Left ventricle myocardium superior (tissue), 1 donor: ENCODE results near the gene STAP1. TPM values are rescaled to one million over a fixed set of nuclear protein-coding genes. Genes with fewer than 3 reads are reported as not detected.
"Not testable (repeated sequence)": the region's sequence is repeated elsewhere in the genome, so short reads cannot be mapped to it uniquely, and the experiment has no call there.

Experiments used
- ATAC-seq: fragments of 200-7000 bp; cut with Tn5 transposase; one replicate; pipeline ENCODE4 v1.9.1; 2020; ENCODE audit warnings: mild to moderate bottlenecking, moderate library complexity
- DNase-seq: peaks from one replicate; pipeline ENCODE4 v3.0.0-alpha.2; 2020
- intact Hi-C: fragments of 100-400 bp; cut with micrococcal nuclease; formaldehyde crosslinking; loops from one replicate; pipeline ENCODE4 v1.11.0; 2022
- total RNA-seq: library from RNA; stranded (reverse); fragmentation: NEBNext Ultra II Directional; extraction: Animal tissue kit (Norgen Biotek cat#: 25700); gene quantifications from one replicate; pipeline ENCODE4 v1.2.1, GENCODE V29; 2021
- donor health status: DM: no; HTN: yes; CAD: no; lungs with severe emphysema.

The STAP1 gene
- total RNA-seq, 1 donor from 2014 or later = 0.22 TPM

DNA sequence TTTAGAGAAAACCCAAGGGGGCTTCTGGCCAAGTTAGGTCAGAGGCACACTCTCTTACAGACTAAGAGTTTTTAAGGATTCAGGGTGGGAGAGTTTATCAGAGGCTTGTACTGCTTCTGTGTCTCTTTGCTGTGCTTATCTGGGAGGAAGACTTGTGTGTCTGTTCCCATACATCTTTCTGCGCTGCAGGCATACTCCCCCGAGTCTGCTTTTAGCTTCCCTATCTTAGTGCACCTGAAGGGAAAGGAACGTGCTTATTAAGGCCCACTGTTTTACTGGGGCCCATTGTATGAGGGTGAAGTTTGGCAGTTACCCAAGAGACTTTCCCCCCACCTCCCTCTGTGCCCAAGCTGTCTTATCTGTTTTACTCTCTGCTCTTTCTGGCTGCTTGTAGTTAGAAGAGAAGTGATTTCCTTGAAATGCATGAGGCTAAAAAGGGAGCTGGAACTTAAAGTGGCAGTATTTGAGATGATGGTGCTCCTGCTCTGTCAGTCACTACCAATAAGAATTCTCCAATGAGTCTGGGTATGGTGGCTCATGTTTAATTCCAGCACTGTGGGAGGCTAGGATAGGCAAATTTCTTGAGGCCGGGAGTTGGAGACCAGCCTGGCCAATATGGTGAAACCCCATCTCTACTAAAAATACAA is 6.3 kb upstream of the STAP1 start:
- intact Hi-C loops, DNase-seq, ATAC-seq: not testable (repeated sequence)

DNA sequence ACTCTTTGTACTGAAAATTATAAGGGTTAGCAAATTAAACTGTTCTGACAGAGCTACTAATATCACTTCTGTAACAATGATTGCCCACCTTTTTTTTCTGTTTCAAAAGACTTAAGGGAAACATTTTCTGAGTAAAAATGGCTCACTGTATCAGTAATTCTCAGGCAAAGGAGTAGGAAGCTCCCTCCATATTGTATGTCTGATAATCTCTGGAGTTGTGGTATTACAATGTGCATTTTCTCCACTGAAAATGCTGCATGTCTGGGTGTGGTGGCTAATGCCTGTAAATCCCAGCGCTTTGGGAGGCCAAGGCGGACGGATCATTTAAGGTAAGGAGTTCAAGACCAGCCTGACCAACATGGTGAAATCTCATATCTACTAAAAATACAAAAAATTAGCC is 4.4 kb upstream of the STAP1 start:
- DNase-seq (no peak), ATAC-seq (no peak)
- intact Hi-C loops = no loop called here

DNA sequence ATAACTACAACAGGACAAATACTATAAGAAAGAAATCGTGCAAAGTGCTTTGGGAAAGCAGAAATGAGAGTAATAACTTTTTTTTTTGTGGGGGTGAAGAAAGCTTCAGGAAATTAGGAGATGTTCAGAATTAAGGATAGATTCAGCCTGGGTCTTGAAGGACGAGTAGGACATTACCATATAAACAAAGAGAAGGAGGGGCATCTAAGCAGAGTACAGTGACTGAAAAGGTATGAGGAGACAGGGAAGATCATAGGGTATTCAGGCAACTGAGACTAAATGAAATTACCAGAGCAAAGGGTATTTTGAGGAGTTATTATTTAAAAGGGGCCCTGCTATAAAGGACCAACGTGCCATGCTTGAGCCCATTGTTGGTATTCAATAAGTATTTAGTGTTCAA is 3.1 kb upstream of the STAP1 start:
- intact Hi-C loops = no loop called here
- ATAC-seq (no peak), DNase-seq (no peak)

DNA sequence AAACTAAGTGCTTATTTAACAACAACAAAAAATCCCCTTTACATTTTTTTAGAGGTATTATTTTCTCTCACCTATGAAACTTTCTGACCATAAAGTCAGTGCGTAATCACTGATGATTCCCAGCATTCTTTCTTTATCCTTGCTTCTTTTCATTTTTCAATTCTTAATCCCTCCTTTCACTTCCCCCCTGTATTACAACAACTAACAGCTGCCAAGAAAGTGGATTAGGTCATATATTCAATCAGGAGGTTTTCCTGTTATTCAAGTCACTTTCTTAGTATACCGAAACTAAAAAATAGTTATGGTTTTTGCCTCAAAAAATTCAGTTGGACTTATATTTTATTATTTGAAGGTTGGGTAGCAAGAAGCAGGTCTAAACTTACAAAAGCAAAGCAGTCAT is 2.1 kb upstream of the STAP1 start:
- ATAC-seq = no peak
- DNase-seq = no peak
- intact Hi-C loops = no loop called here

DNA sequence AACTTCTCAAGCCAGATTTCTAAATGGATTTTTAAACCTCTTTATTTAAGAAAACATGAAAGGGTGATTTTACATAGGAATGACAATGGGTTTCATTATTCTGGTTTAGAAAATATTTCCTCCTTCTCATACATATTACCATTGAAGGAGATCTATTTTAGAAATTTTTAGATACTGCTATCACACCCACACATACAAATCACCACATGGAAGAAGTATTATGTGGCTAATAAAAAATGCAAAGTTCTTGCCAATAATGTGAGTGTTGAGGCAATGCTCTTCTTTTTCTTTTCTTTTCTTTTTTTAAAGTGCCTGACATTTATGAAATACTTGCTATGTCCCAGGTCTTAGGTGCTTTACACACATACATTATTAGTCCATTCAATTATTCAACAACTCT is 6.8 kb downstream of the STAP1 start:
- no peak for DNase-seq
- intact Hi-C loops = no loop called here
- ATAC-seq = no peak

DNA sequence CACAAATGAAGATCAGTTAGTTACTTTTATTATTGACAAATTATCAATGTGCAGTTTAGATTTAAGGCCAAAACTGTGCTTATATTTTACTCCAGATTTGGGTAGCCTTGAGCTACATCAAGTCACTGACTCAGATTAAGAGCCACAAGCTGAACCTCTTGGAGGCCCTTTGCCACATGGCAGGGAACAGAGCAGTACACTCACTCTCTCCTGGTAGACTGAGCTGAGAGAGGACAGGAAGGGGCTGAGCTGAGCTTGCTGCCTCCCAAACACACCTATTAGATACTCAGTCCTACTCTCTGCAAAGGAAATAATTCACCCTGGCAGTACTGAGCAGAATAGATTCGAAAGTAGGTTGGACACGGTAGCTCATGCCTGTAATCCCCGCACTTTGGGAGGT is 7.8 kb downstream of the STAP1 start:
- intact Hi-C loops = no loop called here
- ATAC-seq = no peak

DNA sequence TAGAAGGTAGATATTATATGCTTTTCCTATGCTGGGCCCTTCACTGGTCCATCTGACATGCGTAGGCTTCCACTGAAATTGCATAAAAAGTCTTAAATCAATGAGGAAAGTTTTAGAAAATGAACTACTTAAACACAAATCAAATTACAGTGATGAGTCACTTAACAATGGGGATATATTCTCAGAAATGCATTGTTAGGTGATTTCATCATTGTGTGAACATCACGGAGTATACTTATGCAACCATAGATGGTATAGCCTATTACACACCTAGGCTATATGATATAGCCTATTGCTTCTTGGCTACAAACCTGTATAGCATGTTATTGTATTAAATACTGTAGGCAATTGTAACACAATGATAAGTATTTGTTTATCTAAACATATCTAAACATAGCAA is 10.3 kb downstream of the STAP1 start:
- intact Hi-C loops = no loop called here
- no peak for ATAC-seq
- DNase-seq = no peak

More for the DNA sequence above, 7.8 kb downstream of the STAP1 start:
- DNase-seq = no peak

DNA sequence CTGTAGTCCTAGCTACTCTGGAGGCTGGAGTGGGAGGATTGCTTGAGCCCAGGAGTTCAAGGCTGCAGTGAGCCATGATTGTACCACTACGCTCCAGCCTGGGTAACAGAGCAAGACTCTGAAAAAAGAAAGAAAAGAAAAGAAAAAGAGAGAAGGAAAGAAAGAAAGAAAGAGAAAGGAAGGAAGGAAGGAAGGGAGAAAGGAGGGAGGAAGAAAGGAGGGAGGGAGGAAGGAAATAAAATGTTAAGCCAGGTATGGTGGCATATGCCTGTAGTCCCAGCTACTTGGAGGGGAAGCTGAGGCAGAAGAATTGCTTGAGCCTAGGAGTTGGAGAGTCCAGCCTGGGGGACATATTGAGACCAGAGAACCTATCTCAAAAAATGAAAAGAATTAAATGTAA is 12.0 kb downstream of the STAP1 start:
- DNase-seq (no peak), ATAC-seq (no peak)
- intact Hi-C loops = no loop called here

DNA sequence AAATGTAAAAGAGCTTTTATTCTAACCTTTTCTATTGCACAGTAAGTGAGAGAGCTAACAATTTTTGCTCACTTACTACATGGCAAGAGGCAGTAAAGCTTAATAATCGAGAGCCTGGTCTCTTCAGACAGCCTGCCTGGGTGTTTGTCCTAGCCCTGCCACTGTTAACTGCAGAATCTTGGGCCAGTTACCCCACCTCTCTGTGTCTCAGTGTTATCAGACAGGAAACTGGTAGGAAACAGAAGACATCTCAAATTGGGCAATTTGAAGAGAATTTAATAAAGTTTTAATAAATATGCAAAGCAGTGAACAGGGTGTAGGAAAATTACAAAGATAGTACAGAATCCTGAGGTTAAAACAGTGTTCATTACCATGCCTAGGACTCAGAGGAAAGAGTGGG is 13.4 kb downstream of the STAP1 start:
- intact Hi-C loops = no loop called here
- no peak for DNase-seq
- no peak for ATAC-seq

DNA sequence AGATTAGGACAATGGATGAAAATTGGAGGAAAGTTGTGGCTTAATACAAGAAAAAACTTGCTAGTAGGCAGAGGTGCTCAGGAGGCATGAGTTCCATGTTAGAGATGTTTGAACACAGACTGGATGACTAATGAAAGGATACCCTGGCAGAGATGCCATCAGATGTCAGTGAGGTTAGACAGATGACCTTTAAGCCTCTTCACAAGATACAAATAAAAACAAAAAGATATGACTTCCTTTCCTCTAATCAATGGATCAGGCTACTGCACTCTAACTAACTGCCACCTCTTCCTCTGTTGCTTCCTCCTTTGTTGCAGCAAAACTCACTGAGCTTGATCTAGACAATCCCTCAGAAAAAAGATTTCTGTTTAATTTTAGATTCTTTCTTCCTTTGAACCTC is 14.7 kb downstream of the STAP1 start:
- DNase-seq (no peak), ATAC-seq (no peak)
- intact Hi-C loops = no loop called here

DNA sequence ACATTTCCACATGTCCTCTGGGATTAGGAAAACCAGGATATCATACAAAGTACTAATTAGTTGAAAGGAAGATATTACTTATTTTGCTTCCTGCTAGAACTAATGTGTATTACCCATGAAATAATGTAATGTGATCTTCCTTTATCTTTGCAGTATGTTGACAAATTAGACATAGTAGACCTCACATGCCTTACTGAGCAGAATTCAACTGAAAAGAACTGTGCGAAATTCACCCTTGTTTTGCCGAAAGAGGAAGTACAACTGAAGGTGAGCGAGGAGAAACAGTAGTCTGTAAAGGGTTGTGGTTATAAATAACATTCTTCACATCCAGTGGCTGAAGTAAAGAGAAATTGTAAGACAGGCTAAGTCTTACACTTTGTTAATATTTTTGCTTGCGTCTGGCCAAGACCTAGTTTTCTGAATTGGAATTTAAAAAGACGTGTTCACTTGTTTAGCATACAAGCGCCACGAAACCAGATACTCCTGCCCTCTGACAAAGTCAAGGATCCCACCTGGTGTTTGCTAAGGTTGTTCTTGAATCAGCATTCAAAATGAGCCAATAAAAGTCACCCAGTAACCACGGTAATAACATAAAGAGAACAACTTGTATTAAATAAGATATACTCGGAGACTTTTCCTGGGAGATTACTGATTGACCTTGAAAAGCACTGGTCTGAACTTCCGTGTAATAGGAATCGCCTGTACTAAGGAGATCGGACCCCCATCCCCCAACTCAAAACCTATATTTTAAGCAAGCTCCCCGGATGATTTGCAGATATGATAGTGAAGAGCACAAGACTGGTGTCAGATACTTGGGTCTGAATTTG is 16.9 kb downstream of the STAP1 start:
- no peak for DNase-seq
- intact Hi-C loops = no loop called here

DNA sequence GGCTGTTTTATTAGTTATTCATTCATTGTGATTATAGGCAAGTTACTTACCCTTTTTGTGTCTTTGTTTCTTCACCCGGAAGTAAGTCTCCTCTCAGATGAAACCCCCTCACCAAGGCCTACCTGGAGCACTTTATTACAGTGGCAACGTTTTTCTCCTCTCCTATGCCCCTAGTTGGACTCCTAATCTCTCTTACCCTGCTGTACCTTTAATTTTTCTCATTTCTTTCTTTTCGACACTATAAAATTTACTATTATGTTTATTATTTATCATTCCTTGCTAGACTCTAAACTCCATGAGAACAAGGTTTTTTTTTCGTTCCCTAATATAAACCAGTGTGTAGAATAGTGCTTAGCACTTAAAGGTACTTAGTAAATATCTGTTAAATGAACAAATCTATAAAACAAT is 17.5 kb downstream of the STAP1 start:
- intact Hi-C loops = no loop called here
- ATAC-seq = no peak
- no peak for DNase-seq

More for the DNA sequence above, 16.9 kb downstream of the STAP1 start:
- ATAC-seq = no peak

DNA sequence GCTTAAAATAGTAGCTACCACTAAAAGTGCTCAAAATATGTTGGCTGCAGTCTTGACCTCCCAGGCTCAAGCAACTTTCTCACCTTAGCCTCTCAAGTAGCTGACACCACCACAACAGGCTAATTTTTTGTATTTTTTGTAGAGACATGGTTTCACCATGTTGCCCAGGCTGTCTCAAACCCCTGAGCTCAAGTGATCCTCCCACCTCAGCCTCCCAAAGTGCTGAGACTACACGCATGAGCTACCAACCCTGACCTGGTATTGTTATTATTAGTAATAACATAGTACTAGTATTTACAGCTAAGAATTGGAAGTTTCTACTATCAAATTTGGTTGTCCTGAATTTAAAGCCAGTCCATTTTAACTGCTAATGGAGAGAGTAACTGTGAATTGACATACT is 18.0 kb downstream of the STAP1 start:
- DNase-seq (no peak), ATAC-seq (no peak)
- intact Hi-C loops = no loop called here

DNA sequence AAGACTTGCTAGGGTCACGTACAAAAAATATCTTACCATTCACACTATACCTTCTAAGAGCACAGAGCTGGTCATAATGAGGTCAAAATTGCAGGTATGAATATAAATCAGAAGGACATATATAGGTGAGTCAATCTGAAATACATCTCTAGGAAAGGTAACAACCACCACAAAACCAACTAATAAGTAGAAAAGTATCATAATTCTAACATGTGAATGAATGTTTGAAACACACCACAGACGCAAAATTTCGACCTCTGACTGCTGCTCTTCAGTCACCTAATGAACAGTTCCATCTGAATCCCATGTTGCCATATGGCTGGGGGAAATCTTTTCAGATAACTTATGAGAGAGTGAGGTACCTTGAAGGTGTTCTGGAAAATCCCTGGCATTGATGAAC is 22.1 kb downstream of the STAP1 start:
- ATAC-seq (no peak), DNase-seq (no peak)
- intact Hi-C loops = no loop called here

DNA sequence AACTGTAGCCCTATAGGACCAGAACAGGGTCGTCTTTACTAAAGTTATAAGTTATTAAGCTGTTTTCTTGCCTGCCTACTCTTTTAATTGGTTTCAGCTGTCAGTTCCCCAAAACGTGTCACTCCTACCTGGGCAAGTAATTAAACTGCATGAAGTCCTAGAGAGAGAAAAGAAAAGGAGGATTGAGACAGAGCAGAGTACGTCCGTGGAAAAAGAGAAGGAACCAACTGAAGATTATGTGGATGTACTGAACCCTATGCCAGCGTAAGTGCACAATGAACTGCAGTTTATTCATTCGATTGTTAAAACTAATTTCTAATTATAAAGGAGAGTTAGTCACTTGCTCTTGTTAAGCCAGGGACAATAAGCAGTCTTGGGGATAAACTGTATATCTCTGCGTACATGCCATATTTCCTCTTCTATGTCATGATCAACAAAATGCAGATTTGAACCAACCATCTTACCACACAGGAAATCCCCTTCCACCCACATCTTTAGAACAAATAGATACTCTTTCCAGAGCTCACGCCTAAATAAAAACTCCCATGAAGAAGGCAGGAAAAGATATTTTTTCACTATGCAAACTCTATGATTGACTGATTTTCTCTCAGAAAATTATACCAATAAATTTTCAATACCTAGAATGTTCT is 22.8 kb downstream of the STAP1 start:
- ATAC-seq (no peak), DNase-seq (no peak)
- intact Hi-C loops = no loop called here

DNA sequence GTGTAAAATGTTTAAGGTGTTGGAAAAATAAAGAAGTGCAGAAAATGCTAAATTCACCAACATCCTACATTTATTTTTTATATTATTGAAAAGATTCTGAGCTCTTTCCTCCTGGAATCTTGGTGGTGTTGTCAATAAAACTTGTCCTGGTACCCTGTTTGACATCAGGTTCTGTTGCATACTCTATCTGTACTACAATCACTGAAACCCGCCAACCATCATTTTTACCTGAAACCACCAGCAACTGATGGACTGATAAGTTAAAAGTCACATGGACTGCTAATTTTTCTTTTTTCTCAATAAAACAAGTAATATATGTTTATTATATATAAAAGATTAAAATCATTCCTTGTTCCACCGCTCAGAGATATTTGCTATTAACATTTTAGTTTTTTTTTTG is 23.4 kb downstream of the STAP1 start:
- intact Hi-C loops = no loop called here
- no peak for ATAC-seq
- DNase-seq = no peak

DNA sequence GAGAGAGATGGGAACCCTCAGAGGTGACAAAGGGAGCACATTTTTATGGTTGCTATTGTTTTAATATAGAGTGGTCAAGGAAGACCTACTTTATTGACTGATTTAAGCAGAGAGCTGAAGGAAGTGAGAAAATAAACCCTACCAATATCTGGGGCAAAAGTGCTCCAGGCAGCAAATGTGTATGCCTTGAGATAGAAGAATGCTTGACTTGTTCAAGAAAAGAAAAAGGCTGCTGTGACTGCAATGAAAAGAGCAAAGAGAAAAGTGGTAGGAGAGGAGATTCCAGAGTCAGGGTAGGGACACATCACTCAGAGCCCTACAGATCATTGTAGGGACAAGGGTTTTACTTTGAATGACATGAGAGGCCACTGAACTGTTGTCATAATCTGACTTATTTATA is 26.0 kb downstream of the STAP1 start:
- ATAC-seq (no peak), DNase-seq (no peak)

DNA sequence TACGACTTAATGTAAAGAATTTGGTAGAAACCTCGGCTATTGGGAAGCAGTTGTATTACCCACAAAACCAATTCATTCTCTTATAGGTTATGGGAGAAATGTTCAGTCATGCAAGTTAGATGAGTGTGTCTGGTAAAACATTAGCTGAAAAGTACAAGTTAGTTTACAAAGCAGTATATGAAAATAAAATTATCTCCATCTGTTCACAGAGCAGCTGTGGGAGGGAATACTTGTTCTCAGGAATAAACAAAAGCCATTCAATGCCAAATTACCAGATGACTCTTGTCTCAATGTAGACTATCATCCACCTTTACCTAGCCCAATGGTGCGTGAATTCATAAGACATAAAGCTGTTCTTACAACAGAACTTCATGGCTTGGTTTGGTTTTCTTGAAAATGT is 28.6 kb downstream of the STAP1 start:
- no peak for DNase-seq
- no peak for ATAC-seq
- intact Hi-C loops = no loop called here

More for the DNA sequence above, 26.0 kb downstream of the STAP1 start:
- intact Hi-C loops = no loop called here

DNA sequence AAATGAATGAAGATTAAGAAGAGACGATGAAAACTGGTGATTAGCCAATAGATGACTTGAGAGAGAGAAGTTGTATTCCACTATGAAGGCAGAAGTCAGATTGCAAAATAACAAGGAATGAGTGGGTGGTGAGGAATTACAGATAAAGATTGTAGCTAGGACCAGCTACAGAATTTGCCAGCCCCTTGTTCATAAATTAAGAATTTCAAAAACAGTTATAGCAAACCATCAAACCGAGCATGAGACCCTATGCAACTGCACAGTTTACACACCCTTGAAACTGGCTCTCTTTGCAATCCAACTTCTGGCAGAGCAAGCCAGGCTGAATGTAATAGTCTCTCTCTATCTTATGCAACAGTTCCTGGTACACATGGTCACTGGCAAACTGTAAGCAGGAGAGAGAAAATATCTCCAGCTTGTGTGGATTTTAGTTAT is 35.2 kb downstream of the STAP1 start:
- ATAC-seq (peak; percentile 84), DNase-seq (no peak)
- intact Hi-C loops = no loop called here

DNA sequence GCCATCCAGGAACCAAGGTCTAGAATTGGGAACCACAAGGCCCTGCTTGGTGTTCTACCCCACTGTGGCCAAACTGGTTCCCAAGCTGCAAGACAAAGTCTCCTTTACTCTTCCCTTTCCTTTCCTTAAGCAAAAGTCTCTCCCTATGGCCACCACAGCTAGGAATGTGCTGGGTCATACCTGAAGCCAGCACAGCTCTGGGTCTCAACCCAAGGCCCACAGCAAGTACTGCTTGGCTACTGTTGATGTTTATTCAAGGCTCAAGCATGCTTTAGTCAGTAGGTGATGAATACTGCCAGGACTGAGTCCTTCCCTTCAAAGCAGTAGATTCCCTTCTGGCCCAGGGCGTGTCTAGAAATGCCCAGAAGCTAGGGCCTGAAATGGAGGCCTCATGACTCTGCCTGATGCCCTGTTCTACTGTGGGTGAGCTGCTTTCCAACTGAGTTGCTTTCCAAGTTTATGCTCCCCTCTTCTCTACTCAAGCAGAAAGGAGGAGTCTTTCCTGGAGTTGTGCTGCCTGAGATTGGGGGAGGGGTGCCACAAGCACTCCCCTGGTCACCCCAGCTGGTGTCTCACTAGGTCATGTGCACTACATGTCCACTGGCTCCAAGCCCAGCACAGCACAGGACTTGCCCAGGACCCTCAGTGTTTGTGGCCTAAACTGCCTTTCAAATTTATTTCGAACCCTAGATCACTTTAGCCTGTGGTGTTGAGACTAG is 44.9 kb downstream of the STAP1 start:
- ATAC-seq (no peak), DNase-seq (no peak)
- intact Hi-C loops = no loop called here
